SU-DHL-6 (cell line): Measurements from ENCODE around the gene CCDC127.
A peak's percentile ranks its signal among the peaks of the same experiment; 100 is the strongest.
"Not testable (repeated sequence)": the region's sequence is repeated elsewhere in the genome, so short reads cannot be mapped to it uniquely, and the experiment has no call there.

ENCODE experiments used
- H2AFZ ChIP-seq: fragments of 200-600 bp; sonication (generic); 2 replicates; pipeline ENCODE4 v1.6.1; 2014; ENCODE audit warnings: low read depth, mild to moderate bottlenecking, moderate library complexity, mixed read lengths, antibody characterized with exemption, low read length; ENCODE audit not compliant: severe bottlenecking
- H3F3A ChIP-seq: fragments of 200-600 bp; shearing (Covaris generic); 2 replicates; pipeline ENCODE4 v1.6.0; 2016; ENCODE audit warnings: antibody characterized with exemption, mild to moderate bottlenecking; ENCODE audit not compliant: insufficient read depth
- H3K27ac ChIP-seq: fragments of 200-600 bp; sonication (generic); 2 replicates; pipeline ENCODE4 v1.5.1; 2016; ENCODE audit warnings: low read depth, mild to moderate bottlenecking, low read length, moderate library complexity, mixed read lengths
- H3K27me3 ChIP-seq: fragments of 200-600 bp; sonication (generic), shearing (Covaris generic); 2 replicates; pipeline ENCODE4 v1.6.0; 2014; ENCODE audit warnings: mild to moderate bottlenecking, low read length
- H3K36me3 ChIP-seq: fragments of 200-600 bp; sonication (generic); 2 replicates; pipeline ENCODE4 v1.6.1; 2014; ENCODE audit warnings: mild to moderate bottlenecking, low read length, mixed read lengths
- H3K4me2 ChIP-seq: fragments of 300-600, 200-600 bp; shearing (Covaris generic), sonication (generic); 2 replicates; pipeline ENCODE4 v1.6.0; 2014; ENCODE audit warnings: low read length, low read depth, mild to moderate bottlenecking; ENCODE audit not compliant: poor library complexity, severe bottlenecking
- H3K4me3 ChIP-seq: fragments of 200-600 bp; sonication (generic); 2 replicates; pipeline ENCODE4 v1.5.1; 2014; ENCODE audit warnings: antibody characterized with exemption, low read length, mild to moderate bottlenecking, mixed read lengths; ENCODE audit not compliant: insufficient read depth, poor library complexity, severe bottlenecking
- H3K79me2 ChIP-seq: fragments of 200-600 bp; sonication (generic); 2 replicates; pipeline ENCODE4 v1.6.1; 2014; ENCODE audit warnings: mild to moderate bottlenecking, low read length, moderate library complexity; ENCODE audit not compliant: insufficient read depth
- H3K9ac ChIP-seq: fragments of 200-600 bp; sonication (generic); 2 replicates; pipeline ENCODE4 v1.7.0; 2014; ENCODE audit warnings: mild to moderate bottlenecking, low read length
- H3K9me2 ChIP-seq: fragments of 200-600 bp; sonication (generic); replicated peaks from 2 replicates; pipeline ENCODE4 v1.6.1; 2014; ENCODE audit warnings: low read length; ENCODE audit not compliant: insufficient read depth
- H3K9me3 ChIP-seq: fragments of 200-600 bp; sonication (generic); 2 replicates; pipeline ENCODE4 v1.6.1; 2014; ENCODE audit warnings: low read length, mixed read lengths; ENCODE audit not compliant: insufficient read depth
- H4K20me1 ChIP-seq: fragments of 200-600 bp; sonication (generic); 2 replicates; pipeline ENCODE4 v1.6.1; 2014; ENCODE audit warnings: low read depth, mild to moderate bottlenecking, antibody characterized with exemption, low read length, moderate library complexity, mixed read lengths
- EZH2phosphoT487 ChIP-seq: fragments of 200-600 bp; sonication (generic), shearing (Covaris generic); conservative IDR thresholded peaks from 2 replicates; pipeline ENCODE4 v1.6.1; 2018; ENCODE audit warnings: mild to moderate bottlenecking, antibody characterized with exemption, low read length, moderate library complexity, mixed read lengths
- TF ChIP-seq, protein P1 (sequence below): fragments of 200-600 bp; sonication (generic); IDR thresholded peaks from one replicate; pipeline ENCODE4 v1.5.1; 2017; ENCODE audit warnings: antibody characterized with exemption, mild to moderate bottlenecking, low read length, moderate library complexity; ENCODE audit not compliant: insufficient read depth, poor library complexity, severe bottlenecking

Gene CCDC127

DNA sequence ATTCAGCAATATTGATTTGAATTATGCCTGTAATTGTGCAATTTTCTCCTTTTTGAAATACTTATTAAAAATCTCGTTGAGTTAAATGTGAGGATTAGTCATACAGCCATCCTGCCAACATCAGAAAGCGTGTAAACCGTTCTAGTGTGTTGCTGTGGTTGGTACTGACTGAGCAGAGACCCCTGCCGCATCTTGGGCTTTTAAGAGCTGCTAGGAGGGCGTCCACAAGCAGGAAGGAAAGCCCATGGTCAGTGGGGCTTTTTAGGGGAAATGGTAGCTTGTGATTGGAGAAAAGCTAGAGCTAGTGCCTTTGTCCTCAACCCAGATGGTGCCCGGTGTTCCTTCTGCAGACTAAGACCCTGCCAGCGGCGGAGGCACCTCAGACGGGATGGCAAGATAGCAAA is 1.5 kb upstream of the CCDC127 start:
- H3K9me3 ChIP-seq = no peaks in the 10 kb centered on the region
- TF ChIP-seq, protein P1, sequence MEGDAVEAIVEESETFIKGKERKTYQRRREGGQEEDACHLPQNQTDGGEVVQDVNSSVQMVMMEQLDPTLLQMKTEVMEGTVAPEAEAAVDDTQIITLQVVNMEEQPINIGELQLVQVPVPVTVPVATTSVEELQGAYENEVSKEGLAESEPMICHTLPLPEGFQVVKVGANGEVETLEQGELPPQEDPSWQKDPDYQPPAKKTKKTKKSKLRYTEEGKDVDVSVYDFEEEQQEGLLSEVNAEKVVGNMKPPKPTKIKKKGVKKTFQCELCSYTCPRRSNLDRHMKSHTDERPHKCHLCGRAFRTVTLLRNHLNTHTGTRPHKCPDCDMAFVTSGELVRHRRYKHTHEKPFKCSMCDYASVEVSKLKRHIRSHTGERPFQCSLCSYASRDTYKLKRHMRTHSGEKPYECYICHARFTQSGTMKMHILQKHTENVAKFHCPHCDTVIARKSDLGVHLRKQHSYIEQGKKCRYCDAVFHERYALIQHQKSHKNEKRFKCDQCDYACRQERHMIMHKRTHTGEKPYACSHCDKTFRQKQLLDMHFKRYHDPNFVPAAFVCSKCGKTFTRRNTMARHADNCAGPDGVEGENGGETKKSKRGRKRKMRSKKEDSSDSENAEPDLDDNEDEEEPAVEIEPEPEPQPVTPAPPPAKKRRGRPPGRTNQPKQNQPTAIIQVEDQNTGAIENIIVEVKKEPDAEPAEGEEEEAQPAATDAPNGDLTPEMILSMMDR = no peak
- TF ChIP-seq EZH2phosphoT487 = no peak
- no peaks in the 10 kb centered on the region for H3F3A ChIP-seq
- no peak overlapping the region for H3K27ac ChIP-seq
- peak overlapping the region; percentile 72 for H3K4me2 ChIP-seq
- no peaks in the 10 kb centered on the region for H3K9me2 ChIP-seq
- H4K20me1 ChIP-seq = peaks cover 16% of the 10 kb centered on the region; the same call in 1 of the 2 replicates
- peaks cover 73% of the 10 kb centered on the region for H3K79me2 ChIP-seq
- H3K27me3 ChIP-seq = no peaks in the 10 kb centered on the region
- no peaks in the 10 kb centered on the region for H3K36me3 ChIP-seq
- H3K4me3 ChIP-seq = peak overlapping the region; percentile 100
- H3K9ac ChIP-seq = peak overlapping the region; percentile 99
- no peak overlapping the region for H2AFZ ChIP-seq

DNA sequence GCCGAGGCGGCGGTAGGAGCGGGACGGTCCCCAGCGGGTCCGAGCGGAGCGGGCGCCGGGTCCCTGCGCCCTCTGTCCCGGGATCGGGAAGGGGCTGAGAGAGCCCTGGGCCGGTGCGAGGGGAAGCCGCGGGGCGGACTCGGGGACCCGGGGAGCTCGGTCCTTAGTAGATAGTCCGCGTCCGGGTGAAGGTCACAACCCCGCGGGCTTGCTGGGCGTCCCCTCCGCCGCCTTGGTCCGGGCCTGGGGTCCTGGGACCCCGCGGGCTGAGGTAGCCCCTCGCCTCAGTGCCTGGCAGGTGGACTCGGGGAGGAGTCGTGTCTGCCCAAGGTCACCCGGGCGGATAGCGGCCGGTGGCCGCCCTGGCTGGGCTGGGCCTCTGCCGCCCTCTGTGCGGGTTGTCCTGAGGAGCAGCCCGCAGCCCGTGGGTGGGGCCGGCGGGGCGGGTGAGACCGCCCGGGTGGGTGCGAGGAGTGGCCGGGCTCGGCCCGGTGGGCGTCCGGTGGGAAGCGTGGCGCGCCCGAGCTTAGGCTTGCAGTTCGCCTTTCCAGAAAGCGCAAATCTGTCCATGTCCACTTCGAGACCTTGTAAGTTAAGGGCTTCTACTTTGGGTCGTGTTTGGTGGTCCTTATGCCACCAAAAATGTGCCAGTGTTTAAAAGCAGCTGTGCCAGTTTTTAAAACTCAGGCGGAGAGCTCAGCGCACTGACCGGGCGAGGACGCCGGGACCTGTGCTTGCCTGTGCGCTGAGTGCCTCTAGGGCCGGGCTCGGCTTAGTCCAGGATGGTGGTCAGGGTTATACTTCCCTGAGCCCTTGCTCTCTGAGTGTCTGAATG is 721 bp upstream of the CCDC127 start:
- Histone ChIP-seq H3K27me3 (no peaks in the 10 kb centered on the region), H4K20me1 (peaks cover 16% of the 10 kb centered on the region; the same call in 1 of the 2 replicates), H2AFZ (peak overlapping the region; percentile 56), H3K79me2 (peaks cover 77% of the 10 kb centered on the region), H3K4me3 (peak overlapping the region; percentile 100), H3K9me2 (no peaks in the 10 kb centered on the region), H3K9ac (peak overlapping the region; percentile 99), H3K9me3 (no peaks in the 10 kb centered on the region), H3F3A (no peaks in the 10 kb centered on the region), H3K36me3 (no peaks in the 10 kb centered on the region), H3K27ac (peak overlapping the region; percentile 57), H3K4me2 (peak overlapping the region; percentile 72)
- TF ChIP-seq, protein P1 = no peak
- TF ChIP-seq EZH2phosphoT487 = no peak

DNA sequence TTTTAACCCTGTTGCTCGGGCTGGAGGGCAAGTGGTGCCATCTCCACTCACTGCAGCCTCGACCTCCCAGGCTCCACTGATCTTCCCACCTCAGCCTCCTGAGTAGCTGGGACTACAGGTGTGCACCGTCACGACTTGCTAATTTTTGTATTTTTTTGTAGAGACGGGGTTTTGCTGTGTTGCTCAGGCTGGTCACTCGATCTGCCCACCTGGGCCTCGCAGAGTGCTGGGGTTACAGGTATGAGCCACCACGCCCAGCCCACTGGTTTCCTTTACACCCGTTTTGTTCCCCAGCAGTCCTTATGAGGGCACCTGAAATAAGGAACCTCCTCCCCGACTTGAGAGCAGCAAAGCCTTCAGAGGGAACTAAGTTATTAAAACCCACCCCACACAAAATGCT is 1.9 kb downstream of the CCDC127 start:
- not testable (repeated sequence) for H3K4me2 ChIP-seq, H2AFZ ChIP-seq, H3K9me2 ChIP-seq, H3F3A ChIP-seq, H3K27me3 ChIP-seq, H3K4me3 ChIP-seq, H3K27ac ChIP-seq, H3K36me3 ChIP-seq, H3K9me3 ChIP-seq, H3K9ac ChIP-seq
- H4K20me1 ChIP-seq = peaks cover 12% of the 10 kb centered on the region; the same call in 1 of the 2 replicates
- H3K79me2 ChIP-seq = peaks cover 54% of the 10 kb centered on the region

DNA sequence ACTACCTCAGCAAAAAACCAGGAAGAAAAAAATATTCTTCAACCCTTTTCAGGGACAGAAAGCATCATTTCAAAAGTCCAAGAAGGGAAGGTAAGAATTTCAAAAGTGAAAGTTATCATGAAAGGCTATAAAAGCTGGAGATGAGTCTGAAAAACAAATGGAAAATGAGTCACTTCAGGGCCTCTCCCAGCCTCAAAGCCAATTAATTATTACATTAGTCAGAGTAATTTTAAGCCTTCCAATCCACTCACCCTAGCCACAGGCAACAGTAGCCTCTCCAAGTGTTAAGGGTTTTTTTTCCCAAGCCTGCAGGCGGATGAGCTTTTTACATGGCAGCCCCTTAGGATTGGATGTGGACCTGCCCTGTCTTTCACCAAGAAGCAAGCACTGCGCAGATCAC is 2.7 kb downstream of the CCDC127 start:
- Histone ChIP-seq H3K79me2 (peaks cover 48% of the 10 kb centered on the region), H4K20me1 (peaks cover 10% of the 10 kb centered on the region; the same call in 1 of the 2 replicates)
- not testable (repeated sequence) for H3K4me3 ChIP-seq, H2AFZ ChIP-seq, H3K9me3 ChIP-seq, H3K27me3 ChIP-seq, H3K27ac ChIP-seq, H3K4me2 ChIP-seq, H3K9ac ChIP-seq, H3K36me3 ChIP-seq, H3F3A ChIP-seq, H3K9me2 ChIP-seq
